ENCODE data around the gene DSTN.

GRCh38 chr20:17602493-17602892 is 32.6 kb downstream of the DSTN start:
- no peak for TF ChIP-seq POLR2A (IDR thresholded peaks at IDR 0.05; ENCODE audit: low read depth, low read length)
- no peak for TF ChIP-seq POLR2AphosphoS5 (IDR thresholded peaks at IDR 0.05; ENCODE audit: low read depth, low read length)
